ENCODE data around the gene RAP2A.

GRCh38 chr13:97456047-97456446 lies 22.1 kb downstream of the RAP2A start:
- TF ChIP-seq HDAC6 (IDR thresholded peaks at IDR 0.05; ENCODE audit: unreplicated experiment) (no peak), NFIC (IDR thresholded peaks at IDR 0.05; ENCODE audit: low read depth, low read length) (no peak), SRF (IDR thresholded peaks at IDR 0.05; ENCODE audit: low read depth in 2 of 2, low read length in 2 of 2) (no peak), CTCF (IDR thresholded peaks at IDR 0.05 in 2 of 3, conservative IDR thresholded peaks at IDR 0.05 in 1 of 3; ENCODE audit: control insufficient read depth in 2 of 3, extremely low read depth in 1 of 3, insufficient read depth in 1 of 3, low read depth in 3 of 3, low read length in 3 of 3) (no peak)
